ENCODE results near the gene DNAH17.

The DNAH17 gene

DNA sequence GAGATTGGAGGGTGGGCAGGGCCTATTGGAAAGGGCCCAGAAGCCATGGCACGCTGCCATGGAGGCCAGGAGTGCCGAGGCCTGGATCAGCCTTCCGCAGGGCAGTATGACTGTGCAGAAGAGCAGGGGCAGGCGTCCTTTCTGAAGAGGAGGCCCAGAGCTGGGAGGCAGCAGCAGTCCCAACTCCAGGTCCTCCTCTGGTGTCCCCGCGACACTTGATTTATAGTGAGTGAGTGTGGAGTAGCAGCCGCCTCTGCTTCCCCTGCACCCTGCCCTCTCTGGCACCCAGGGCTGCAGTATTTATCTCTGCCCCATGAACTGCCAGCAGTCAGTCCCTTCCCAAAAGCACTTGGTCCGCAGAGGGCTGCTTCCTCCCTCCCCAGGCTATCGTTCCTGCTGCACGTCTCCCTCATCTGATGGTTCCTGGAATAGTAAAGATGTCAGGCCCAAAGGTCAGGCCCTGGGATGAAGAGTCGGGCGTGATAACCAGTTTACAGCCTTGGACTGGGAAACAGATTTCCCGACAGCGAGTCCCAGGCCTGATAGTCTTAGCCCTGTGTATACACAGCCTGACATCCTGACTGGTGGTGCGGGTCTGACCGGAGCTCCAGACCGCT is 165.8 kb downstream of the DNAH17 start:
- DNase-seq (ENCODE audit: low read depth in 2 of 2): no peak

DNA sequence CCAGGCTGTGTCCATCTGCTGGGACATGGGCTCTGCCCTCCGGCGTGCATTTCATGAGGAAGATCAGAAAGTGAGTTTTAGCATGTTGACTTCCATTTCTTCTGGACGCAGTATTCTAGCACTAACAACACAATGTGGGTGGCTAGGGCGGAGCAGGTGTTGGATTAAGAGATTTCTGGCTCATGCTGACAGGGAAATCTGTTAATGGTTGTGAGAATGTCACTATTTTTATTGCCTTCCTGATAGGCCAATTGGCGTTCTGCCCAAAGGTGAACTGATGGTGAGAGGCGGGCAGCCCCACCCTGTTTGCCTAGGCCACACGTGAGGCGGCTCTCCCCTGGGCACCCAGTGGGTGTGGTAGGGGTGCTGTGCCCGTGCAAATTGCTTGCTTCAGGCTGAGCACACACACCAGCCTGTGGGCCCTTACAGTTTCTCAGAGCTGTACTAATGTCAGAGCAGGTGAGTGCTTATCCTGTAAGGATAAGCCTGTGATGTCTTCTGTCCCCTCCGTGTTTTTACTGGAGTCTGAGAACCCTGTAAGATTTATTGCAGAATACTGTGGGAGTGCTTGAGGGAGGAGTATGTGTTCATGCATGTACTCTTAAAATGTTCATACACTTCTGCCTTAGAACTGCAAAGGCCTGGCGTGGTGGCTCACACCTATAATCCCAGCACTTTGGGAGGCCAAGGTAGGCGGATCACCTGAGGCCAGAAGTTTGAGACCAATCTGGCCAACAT is 167.8 kb downstream of the DNAH17 start:
- no peak for DNase-seq (ENCODE audit: low read depth in 2 of 2)

DNA sequence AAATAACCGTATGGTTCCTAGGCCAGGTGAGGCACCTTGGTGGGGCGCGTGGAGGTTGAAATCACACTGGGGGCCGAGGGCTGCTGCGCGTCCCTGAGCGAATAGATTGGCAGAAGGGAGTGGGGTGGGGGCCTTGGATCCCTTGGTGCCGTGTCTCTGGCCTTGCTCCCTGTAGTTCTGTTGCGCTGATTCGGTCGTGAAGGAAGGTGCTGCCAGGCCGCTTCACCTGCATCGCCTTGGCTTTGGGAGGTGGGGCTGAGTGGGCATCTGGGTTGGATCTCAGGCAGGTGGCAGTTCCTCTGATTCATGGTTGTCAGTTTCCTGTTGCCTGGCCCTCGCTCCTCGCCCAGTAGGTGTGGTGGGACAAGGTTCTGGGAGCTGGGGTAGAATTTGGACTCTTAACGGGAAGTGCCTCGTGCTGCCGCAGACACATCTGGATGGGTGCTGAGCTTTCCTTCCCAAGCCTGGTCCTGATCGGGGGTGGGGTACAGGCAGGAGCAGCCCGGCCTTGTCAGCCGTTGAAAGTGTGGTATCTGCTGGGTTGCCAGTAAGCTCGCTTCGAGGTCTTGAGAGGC is 168.6 kb downstream of the DNAH17 start:
- DNase-seq (ENCODE audit: low read depth in 2 of 2): no peak

DNA sequence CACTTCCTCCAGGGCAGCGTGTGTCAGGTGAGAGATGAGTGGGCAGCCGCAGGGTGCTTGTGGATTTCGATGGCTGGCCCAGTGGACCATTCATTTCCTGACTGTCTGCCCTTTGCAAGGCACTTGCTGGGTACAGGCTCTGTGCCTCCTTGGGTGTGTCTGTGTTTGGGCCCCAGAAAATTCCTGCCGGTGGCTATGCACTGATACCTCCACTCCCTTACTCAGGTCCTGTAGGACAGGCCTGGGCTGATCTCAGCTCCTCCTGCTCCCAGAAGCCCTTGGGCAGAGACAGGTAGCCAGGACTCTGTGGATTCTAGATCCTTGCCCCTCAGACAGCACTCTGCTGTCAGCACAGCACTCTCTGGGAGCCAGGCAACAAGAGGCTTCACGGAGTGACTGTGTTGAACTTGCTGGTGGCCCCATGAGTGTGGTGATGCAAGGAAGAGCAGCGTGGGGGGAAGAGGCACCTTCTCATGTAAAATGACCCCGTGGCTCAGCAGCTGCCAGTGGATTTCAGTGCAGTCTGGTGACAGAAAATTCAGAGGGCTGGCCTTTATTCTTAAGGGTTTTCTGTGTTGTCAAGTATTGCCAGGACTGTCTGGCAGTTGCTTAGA is 169.7 kb downstream of the DNAH17 start:
- no peak for DNase-seq (ENCODE audit: low read depth in 2 of 2)

DNA sequence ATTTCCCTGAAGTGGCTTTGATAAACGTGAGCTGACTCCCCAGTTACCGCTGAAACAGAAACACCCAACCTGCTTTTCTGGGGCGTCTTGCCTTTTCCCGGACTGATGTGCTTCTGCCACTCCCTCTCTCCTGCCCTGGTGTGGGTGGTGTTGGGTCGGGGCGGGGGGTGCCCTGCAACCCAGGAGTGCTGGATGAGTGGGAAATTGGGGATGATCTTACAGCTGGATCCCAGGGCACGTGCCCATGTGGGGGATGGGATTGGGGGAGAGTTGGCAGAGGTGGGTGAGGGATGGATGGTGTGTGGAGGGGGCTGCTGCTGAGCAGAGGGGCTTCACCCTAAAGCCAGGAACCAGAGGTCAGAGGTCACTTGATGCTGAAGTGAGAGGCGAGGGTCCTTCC is 170.3 kb downstream of the DNAH17 start:
- DNase-seq (ENCODE audit: low read depth in 2 of 2): no peak

DNA sequence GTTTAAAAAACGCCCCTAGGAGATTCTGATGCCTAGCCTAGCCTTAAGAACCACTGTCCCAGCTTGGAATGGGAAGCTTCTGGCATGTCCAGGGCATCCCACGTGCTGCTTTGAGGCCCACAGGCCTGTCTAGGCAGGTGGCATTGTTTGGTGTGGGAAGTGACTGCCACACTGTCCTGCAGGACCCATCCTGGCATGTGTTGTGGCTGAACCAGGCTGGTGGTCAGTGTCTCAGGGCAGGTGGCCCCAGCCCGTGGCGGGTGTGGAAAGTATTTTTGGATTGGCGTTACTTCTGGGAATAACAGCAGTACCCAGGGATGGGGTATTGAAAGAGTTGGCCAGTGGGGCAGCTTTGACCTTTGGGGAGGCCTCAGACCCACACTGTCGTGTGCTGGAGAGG is 170.8 kb downstream of the DNAH17 start:
- DNase-seq (ENCODE audit: low read depth in 2 of 2): no peak

DNA sequence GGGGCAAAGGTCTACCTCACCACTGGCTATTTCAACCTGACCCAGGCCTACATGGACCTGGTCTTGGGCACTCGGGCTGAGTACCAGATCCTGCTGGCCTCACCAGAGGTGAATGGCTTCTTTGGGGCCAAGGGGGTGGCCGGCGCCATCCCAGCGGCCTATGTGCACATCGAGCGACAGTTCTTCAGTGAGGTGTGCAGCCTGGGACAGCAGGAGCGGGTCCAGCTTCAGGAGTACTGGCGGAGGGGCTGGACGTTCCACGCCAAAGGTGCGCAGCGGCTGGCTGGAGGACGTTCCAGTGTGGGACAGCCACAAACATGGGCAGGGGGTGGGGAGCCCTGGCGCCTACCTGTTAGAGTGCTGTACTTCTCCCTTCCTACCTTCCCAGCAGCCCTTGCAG is 173.4 kb downstream of the DNAH17 start:
- DNase-seq (ENCODE audit: low read depth in 2 of 2): no peak

DNA sequence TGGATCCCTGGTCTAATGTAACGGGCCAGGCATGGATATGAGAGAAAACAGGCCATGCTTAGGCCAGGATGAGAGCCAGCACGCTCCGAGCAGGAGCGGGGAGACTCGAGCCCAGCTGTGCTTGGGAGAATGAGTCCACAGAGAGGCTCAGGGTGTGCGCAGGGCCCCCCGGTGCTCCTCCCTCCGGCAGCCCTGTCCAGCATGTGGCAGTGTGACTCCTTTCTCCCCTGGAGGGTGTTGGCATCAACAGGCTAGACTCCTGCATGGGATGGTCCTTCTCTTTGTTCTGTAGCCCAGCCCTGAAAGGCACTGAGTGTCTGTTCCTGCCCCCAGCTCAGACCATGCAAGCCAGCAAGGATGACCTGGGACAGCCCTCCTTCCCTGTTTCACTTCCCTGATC is 175.3 kb downstream of the DNAH17 start:
- no peak for DNase-seq (ENCODE audit: low read depth in 2 of 2)

DNA sequence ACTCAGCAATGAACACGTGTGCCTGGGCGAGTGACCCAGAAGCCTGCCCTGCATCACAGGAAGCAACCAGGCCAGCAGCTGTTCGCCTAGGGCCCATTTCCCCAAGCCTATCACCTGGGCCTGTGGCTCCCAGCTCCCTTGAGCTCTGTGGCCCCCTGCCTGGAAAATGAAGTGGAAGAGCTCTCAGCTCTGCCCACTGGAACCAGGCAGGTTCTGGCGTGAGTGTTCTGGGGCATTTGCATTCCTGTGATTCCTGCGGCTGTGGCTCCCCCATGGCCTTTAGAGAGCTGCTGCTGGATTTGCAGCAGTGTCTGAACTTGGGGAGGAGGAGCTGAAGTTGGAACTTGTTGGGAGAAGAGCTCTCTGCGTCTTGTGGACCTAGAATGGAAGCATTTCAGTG is 175.9 kb downstream of the DNAH17 start:
- no peak for DNase-seq (ENCODE audit: low read depth in 2 of 2)

DNA sequence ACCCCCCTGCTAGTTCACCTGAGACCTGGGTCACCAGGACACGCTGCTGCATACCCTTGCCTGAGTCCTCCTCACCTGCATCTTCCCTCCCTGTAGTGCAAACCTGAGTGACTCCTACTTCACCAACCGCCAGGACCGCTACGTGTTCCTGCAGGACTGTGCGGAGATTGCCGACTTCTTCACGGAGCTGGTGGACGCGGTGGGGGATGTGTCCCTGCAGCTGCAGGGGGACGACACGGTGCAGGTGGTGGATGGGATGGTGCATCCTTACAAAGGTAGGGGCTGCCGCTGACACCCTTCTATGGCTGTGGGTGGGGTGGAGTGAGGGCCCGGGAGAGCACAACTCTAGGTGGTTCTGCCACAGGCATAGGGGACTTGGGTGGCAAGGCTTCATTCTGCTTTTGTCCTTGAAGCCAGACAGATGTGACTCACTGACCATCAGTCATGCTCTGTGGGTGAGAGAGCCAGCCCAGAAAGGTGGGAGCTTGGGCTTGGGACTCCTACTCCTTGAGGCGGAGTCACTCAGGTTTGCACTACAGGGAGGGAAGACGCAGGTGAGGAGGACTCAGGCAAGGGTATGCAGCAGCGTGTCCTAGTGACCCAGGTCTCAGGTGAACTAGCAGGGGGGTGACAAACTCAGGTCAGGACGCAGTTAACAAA is 176.5 kb downstream of the DNAH17 start:
- no peak for DNase-seq (ENCODE audit: low read depth in 2 of 2)

DNA sequence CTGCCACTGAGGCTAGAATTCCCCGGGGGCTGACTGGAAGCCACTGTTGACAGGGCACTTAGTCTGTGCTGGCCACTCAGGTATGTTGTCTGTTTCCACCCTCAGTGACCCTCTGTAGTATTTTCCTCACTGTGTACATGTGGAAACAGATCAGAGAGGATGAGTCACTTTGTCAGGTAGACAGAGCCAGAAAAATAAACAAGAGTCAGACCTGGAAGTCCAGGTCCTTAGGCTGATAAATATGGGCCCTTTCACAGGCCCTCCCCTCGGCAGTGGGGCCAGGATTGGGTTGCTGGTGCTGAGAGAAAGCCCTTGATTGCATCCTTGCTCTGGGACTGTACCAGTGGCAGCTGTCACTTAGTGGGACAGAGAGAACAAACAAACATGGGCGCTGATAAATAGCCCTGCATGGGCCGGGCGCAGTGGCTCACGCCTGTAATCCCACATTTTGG is 177.5 kb downstream of the DNAH17 start:
- no peak for DNase-seq (ENCODE audit: low read depth in 2 of 2)

DNA sequence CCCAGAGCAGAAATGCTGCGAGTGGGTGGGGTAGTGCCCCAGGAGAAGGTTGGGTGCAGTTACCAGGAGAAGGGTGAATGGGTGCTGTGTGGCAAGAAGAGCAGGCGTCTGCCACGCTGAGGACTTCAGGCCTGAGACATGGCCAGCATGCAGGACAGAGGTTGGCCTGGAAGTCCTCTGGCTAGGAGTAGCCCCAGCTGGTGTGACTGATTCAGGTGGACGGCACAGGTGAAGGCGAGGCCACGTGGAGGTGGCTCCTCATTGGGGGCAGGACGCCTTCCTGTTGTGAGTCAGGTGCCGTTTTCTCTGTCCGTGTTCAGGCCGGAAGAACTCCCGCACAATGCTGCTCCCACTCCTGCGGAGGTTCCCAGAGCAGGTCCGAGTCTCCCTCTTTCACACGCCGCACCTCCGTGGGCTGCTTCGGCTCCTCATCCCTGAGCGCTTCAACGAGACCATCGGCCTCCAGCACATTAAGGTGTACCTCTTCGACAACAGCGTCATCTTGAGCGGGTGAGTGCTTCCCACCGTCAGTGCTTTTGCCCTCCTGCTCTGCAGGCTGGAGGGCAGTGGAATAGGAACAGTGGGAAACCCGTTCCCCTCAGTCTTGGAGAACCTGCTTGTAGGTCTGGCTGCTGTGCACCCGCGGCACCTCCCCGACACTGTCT is 178.0 kb downstream of the DNAH17 start:
- DNase-seq (ENCODE audit: low read depth in 2 of 2): no peak

DNA sequence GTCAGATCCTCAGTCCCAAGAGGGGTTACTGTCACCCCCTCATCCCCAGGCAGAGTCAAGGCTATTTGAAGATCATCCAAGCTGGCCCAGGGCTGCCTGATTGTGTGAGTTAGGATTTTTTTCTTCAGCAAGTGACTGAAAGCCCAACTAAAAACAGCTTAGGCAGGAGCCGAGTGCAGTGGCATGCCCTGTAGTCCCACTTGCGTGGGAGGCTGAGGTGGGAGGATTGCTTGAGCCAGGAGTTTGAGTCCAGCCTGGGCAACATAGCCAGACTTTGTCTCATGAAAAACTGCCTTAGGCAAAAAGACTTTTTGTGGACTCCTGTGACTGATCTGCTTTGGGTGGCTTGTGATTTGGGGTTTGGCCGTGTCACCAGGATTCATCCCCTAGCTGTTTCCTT is 178.8 kb downstream of the DNAH17 start:
- DNase-seq (ENCODE audit: low read depth in 2 of 2): no peak

DNA sequence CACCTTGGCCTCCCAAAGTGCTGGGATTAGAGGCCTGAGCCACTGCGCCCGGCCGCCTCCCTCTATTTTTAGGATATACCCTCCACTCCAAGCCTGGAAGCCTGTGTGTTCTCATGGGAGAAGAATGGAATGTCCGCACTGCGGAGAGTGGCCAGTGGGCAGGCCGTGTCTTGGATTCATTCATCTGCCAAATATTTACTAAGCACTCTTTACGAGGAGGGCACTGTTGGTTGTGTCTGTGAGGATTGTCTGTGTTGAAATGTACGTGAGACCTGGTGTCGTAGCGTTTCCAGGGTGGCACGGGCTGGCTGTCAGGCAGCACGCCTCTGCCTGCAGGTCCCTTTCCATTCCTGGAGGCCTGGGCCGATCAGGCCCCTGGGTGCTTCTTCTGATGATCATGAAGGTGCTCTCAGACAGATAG is 179.5 kb downstream of the DNAH17 start:
- DNase-seq (ENCODE audit: low read depth in 2 of 2): no peak

DNA sequence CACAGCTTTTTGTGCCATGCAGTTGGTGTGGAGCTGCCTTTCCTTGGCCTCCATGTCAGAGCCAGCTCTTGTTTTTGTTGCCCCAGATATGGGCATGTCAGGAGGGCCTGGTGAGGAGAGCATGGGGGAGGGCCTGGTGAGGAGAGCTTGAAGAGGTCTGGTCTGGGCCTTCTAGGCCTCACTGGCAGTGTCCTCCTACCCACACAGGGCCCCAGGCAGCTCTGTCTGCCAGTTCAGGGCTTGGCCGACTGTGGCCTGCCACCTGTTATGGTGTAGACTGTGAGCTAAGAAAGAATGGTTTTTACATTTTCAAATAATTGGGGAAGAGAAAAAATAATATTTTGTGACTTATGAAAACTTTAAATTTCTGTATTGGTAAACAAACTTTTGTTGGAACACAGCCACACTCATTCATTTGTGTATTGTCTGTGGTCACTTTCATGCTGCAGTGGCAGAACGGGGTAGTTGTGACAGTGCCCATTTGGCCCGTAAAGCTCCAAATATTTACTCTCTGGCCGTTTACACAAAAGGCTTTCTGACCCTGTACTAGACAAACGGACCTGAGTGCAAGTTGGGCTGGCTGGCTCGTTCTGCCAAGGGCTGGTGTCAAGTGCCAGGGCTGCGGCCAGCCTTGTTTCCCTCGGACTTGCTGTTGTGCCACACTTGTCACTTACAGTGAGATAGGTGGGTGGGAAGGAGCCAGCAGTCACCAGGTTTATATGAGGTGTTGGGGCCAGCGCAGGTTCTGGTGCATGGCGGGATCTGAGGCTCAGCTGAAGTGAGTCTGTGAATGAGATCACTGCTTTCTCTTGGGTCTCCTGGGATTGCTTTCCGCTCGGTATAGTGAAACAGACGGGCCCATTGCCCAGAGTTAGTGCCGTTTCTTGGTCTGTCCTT is 180.5 kb downstream of the DNAH17 start:
- DNase-seq (ENCODE audit: low read depth in 2 of 2): no peak

DNA sequence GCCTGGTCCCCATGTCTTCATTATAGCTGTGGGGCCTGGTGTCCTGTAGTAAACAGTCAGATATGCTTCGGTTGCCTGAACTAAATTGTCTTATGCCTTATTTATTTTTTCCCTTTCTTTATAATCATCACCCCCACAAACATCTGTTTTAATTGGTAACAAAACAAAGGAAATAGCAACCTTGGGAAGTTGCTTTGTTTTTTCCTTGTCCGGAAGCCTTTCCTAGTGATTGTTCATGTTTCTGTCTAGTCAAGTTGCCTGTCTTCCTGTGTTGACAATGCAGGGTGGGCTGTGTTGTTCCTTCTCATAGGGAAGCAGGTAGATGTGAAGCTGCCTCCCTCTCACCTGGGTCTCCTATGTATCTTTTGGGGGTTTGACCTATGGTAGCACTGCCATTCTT is 182.0 kb downstream of the DNAH17 start:
- DNase-seq (ENCODE audit: low read depth in 2 of 2): no peak

DNA sequence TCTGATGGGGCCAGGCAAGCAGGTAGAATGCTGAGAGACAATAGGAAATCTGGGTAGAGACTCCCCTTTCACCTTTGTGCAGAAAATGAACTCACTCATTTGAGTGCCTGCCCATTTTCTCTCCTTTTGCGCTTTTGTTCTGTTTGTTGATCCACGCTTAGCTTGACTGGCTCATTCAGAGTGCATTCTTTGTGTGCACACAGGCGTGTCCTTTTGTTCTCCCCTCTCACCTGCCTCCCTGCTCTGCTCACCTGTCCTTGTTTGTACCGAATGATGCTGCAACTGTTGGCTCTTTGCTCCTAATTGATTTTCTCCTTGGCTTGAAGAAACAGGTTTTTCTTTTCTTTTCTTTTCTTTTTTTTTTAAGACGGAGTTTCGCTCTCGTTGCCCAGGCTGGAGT is 183.0 kb downstream of the DNAH17 start:
- no peak for DNase-seq (ENCODE audit: low read depth in 2 of 2)

DNA sequence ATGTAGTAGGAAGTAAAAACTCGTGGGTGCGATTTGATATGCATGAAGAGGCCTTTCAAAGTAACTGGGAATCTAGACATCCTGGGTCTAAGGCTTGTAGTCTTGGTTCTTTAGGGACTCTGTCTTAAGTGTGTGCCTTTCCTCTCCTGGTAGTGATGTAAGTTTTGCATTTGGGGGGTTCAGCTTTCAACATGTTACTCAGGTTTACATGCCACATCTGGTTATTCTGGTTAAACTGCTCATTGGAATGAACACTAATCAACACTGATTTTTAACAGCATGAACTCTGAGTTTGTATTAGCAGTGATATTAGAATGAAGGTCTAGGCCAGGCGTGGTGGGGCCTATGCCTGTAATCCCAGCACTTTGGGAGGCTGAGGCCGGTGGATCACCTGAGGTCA is 183.6 kb downstream of the DNAH17 start:
- no peak for DNase-seq (ENCODE audit: low read depth in 2 of 2)

DNA sequence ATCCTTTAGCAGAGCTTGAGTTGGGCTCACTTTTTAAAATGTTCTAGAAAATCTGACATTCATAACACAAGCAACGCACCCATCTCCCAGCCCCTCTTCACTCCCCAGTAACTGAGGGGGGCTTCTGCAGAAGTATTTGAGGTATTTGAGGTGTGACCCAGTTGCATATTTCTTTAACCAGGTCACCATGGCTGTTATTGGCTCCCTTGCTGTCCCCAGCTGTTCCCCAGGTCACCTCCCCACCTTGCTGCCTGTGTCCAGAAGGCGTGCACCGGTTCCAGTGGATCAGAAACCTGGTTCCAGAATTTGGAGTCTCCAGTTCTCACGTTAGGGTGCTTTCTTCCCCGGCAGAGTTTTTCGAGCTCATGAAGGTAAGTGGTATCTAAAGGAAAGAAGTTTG is 184.9 kb downstream of the DNAH17 start:
- DNase-seq (ENCODE audit: low read depth in 2 of 2): no peak

DNA sequence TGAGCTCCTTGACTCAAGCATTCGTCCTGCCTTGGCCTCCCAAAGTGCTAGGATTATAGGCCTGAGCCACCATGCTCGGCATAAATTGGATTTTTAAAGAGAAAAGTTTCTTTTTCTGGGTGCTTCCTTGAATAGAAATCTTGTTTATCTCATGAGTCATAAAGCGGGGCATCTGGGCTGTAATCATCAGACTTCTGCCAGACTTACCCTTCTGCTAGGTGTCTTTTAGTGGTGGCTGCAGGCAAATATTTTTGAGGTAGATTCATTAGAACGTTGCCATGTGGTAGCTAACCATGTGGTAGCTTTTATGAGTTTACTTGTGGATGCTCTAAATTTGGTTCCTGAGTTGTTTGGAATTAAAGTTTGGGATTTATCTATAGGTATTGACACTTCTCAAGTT is 185.4 kb downstream of the DNAH17 start:
- no peak for DNase-seq (ENCODE audit: low read depth in 2 of 2)

DNA sequence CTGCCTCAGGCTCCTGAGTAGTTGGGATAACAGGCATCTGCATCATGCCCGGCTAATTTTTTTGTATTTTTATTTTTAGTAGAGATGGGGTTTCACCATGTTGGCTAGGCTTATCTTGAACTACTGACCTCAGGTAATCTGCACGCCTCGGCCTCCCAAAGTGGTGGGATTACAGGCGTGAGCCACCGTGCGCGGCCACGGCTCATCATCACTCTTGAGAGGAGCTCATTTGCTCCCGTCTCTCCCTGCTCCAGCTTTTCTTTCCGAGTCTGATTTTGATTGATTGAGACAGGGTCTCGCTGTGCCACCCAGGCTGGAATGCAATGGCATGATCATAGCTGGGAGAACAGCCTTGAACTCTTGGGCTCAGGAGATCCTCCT is 186.2 kb downstream of the DNAH17 start:
- DNase-seq (ENCODE audit: low read depth in 2 of 2): no peak
